Measurements from ENCODE around the gene GABARAPL2.
A peak's percentile ranks its signal among the peaks of the same experiment; 100 is the strongest.

The GABARAPL2 gene

DNA sequence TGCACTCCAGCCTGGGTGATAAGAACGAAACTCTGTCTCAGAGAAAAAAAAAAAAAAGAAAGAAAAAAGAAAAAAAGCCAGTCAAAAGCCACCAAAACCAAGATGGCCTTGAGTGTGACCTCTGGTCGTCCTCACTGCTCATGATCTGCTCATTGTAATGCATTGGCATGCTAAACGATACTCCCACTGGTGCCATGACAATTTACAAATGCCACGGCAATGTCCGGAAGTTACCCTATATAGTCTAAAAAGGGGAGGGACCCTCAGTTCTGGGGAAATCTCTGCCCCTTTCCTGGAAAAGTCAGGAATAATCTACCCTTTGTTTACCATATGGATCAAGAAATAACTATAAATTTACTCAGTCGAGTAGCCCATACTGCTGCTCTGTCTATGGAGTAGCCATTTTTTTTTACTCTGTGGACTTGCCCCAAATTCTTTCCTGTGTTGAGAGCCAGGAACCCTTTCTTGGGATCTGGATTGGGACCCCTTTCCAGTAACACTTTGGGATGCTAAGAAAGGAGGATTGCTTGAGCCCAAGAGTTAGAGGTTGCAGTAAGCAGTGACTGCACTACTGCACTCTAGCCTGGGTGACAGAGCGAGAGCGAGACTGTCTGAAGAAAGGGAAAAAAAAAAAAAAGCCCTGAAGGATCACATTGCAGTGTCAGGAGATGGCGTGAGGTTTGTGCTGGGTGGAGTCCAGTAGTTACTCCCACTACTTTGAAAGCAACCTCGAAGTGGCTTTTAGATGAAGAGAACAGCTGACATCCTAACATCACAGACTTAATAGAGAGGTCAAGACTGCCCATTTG is 6.4 kb upstream of the GABARAPL2 start:
- no peak overlapping the region for H3K4me3 ChIP-seq (ENCODE audit: low read depth in 1 of 2, low read length in 2 of 2)
- H3K27me3 ChIP-seq (ENCODE audit: insufficient read depth, low read length, poor library complexity) = no peaks in the 10 kb centered on the region
- no peak for DNase-seq

GRCh38 chr16:75565640-75566039 is 539 bp upstream of the GABARAPL2 start:
- peak overlapping the region; percentile 86 for H2AFZ ChIP-seq (ENCODE audit: low read depth, low read length)
- TF ChIP-seq EZH2 (IDR thresholded peaks at IDR 0.05; ENCODE audit: borderline replicate concordance, low read depth, low read length, severe bottlenecking) = no peak
- TF ChIP-seq CTCF (IDR thresholded peaks at IDR 0.05; ENCODE audit: borderline replicate concordance, extremely low read depth, low read length, poor library complexity, severe bottlenecking) = no peak
- no peaks in the 10 kb centered on the region for H3K27me3 ChIP-seq (ENCODE audit: insufficient read depth, low read length, poor library complexity)
- H3K9ac ChIP-seq (ENCODE audit: low read depth, low read length) = peak overlapping the region; percentile 75
- no peak for ATAC-seq (ENCODE audit: insufficient read depth, low read depth)
- peak overlapping the region; percentile 76 to 88 for H3K4me3 ChIP-seq (ENCODE audit: low read depth in 1 of 2, low read length in 2 of 2)
- peaks cover 35% of the 10 kb centered on the region for H3K79me2 ChIP-seq (ENCODE audit: insufficient read depth, low read length)
- H3K4me2 ChIP-seq (ENCODE audit: insufficient read depth, low read length) = peak overlapping the region; percentile 99
- DNase-seq = no peak
- no peaks in the 10 kb centered on the region for H3K9me3 ChIP-seq (ENCODE audit: insufficient read depth, low read length, severe bottlenecking)
- H3K36me3 ChIP-seq (ENCODE audit: insufficient read depth, low read length) = peaks cover 32% of the 10 kb centered on the region
- peaks cover 35% of the 10 kb centered on the region for H3K4me1 ChIP-seq (ENCODE audit: insufficient read depth, low read length)
- peak overlapping the region; percentile 72 for H3K27ac ChIP-seq (ENCODE audit: low read length)
- peaks cover 23% of the 10 kb centered on the region for H4K20me1 ChIP-seq (ENCODE audit: insufficient read depth, low read length)

More for the DNA sequence above, 6.4 kb upstream of the GABARAPL2 start:
- TF ChIP-seq EZH2 (IDR thresholded peaks at IDR 0.05; ENCODE audit: borderline replicate concordance, low read depth, low read length, severe bottlenecking) = no peak
- TF ChIP-seq CTCF (IDR thresholded peaks at IDR 0.05; ENCODE audit: borderline replicate concordance, extremely low read depth, low read length, poor library complexity, severe bottlenecking) = no peak
- no peak overlapping the region for H3K9ac ChIP-seq (ENCODE audit: low read depth, low read length)
- no peak for ATAC-seq (ENCODE audit: insufficient read depth, low read depth)
- no peak overlapping the region for H3K27ac ChIP-seq (ENCODE audit: low read length)
- H2AFZ ChIP-seq (ENCODE audit: low read depth, low read length) = no peak overlapping the region
- H3K4me2 ChIP-seq (ENCODE audit: insufficient read depth, low read length) = no peak overlapping the region
- H3K36me3 ChIP-seq (ENCODE audit: insufficient read depth, low read length) = no peaks in the 10 kb centered on the region
- H3K9me3 ChIP-seq (ENCODE audit: insufficient read depth, low read length, severe bottlenecking) = no peaks in the 10 kb centered on the region
- no peaks in the 10 kb centered on the region for H3K79me2 ChIP-seq (ENCODE audit: insufficient read depth, low read length)
- H3K4me1 ChIP-seq (ENCODE audit: insufficient read depth, low read length) = peaks cover 23% of the 10 kb centered on the region
- H4K20me1 ChIP-seq (ENCODE audit: insufficient read depth, low read length) = no peaks in the 10 kb centered on the region

GRCh38 chr16:75566758-75567255 is 628 bp downstream of the GABARAPL2 start:
- DNase-seq (peak; percentile 34), ATAC-seq (ENCODE audit: insufficient read depth, low read depth) (peak; percentile 43)
- H3K4me2 ChIP-seq (ENCODE audit: insufficient read depth, low read length) = peak overlapping the region; percentile 99
- H3K4me3 ChIP-seq (ENCODE audit: low read depth in 1 of 2, low read length in 2 of 2) = peak overlapping the region; percentile 76 to 88
- peak overlapping the region; percentile 42 for H3K27ac ChIP-seq (ENCODE audit: low read length)
- TF ChIP-seq CTCF (IDR thresholded peaks at IDR 0.05; ENCODE audit: borderline replicate concordance, extremely low read depth, low read length, poor library complexity, severe bottlenecking) (no peak), EZH2 (IDR thresholded peaks at IDR 0.05; ENCODE audit: borderline replicate concordance, low read depth, low read length, severe bottlenecking) (no peak)
- no peaks in the 10 kb centered on the region for H3K9me3 ChIP-seq (ENCODE audit: insufficient read depth, low read length, severe bottlenecking)
- no peaks in the 10 kb centered on the region for H3K27me3 ChIP-seq (ENCODE audit: insufficient read depth, low read length, poor library complexity)
- H4K20me1 ChIP-seq (ENCODE audit: insufficient read depth, low read length) = peaks cover 23% of the 10 kb centered on the region
- H3K79me2 ChIP-seq (ENCODE audit: insufficient read depth, low read length) = peaks cover 35% of the 10 kb centered on the region
- peaks cover 35% of the 10 kb centered on the region for H3K4me1 ChIP-seq (ENCODE audit: insufficient read depth, low read length)
- peak overlapping the region; percentile 75 for H3K9ac ChIP-seq (ENCODE audit: low read depth, low read length)
- H3K36me3 ChIP-seq (ENCODE audit: insufficient read depth, low read length) = peaks cover 43% of the 10 kb centered on the region
- H2AFZ ChIP-seq (ENCODE audit: low read depth, low read length) = peak overlapping the region; percentile 86

All from DND-41 (cell line).